GM04504 (cell line): Measurements from ENCODE around the gene SYPL1.

ENCODE experiments used
- DNase-seq: peaks from one replicate; pipeline ENCODE4 v3.0.0-alpha.2; 2012; ENCODE audit warnings: low read depth

The SYPL1 gene

DNA sequence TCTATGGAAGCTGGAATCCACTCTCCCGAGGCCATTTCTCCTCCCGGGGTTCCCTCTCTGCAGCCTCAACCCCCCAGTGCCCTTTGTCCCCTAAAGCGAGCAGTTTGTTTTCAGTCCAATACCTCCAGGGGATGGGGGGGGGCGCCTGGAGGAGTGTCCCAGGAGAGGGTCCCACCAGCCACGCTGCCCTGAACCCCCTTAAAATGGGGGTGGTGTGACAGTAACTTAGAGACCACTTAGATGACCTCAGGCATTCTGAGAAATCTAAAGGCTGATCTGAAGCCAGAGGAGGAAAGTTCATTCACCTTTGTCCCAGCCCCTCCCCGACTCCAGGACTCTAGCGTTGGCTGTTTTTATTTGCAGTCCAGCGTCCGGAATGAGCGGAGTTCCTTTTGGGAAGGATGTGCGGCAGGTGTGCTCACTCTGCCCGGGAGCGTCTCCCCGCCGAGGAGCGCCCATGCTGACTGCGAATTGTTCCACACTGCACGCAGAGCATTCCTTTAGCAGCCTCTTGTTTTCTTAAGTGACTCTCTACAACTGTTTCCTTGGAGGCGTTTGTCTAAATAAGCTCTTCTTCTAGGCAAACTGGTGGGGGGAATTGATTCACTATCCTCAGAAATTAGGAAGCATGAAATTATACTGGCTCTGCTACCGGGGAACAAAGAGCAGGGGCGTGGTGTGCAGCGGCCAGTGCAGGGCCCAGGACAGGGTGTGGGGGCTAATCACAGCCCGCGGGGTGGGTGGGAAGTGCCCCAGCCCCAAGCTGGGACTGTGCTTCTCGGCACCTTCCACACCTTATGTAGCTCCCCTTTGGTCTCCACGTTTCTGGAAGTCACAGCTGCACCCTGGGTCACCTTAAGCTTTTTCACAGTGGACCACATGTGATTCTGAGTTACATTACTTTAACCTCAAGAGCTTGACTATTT is 46.3 kb downstream of the SYPL1 start:
- no peak for DNase-seq

DNA sequence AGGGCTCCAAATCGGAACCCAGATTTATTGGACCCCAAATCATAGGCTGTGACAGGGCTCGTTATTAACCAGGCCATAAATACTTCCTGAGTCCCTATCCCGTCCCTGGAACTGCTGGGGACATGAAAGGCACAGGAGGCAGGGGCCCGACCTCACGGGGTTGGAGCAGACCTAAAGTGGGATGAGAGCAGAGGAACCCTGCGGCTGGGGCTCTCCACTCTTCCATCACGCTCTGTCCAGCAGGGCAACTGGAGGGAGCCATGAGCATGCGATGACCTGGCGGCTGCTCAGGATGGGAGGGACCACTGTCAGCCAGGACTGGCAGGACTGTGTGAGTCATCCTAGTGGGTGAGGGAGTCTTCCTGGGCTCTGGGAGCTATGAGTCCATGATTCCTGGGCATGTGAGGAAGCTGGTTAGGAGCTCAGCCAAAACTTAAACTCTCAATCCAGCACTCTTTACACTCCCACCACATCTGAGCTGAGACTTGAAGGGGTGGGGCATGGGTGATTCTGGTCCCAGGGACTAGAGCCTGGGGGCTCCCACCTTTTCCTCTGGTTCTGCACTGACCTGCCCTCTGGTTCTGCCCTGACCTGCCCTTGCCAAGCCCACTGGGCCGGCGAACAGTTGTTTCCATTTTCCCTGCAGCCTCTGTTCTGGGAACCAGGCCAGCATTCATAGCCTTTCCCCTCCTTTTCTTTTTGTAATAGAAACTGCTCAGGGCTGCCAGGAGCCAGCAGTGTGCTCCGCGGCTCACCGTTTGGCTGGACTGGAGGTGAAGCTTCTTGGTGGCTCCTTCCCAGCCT is 47.1 kb downstream of the SYPL1 start:
- peak; percentile 92 for DNase-seq

DNA sequence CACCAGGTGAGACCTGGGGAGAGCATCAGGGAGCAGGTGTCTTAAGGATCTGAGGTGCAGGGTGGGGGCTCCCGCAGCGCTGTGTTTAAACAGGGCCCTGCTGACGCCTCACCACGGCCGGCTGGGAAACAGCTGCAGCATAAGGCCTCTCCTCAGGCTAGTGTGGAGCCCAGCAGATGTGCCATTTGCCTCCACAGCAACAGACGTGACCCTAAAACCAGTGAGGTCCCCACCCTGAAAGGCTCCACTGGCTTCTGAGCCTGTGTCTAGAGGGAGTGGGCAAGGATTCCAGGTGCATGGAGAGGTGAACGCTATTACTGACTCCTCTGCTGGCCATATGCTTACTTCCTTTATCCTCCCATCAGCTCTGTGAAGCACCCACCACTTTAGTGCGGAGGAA is 47.8 kb downstream of the SYPL1 start:
- DNase-seq, result no peak

- no peak for DNase-seq
Measured at GRCh38 chr7:106063692-106064091, 48.4 kb downstream of the SYPL1 start.

- no peak for DNase-seq
Measured at GRCh38 chr7:106063024-106063423, 49.1 kb downstream of the SYPL1 start.

GRCh38 chr7:106062521-106062931 is 49.6 kb downstream of the SYPL1 start:
- DNase-seq, result no peak

DNA sequence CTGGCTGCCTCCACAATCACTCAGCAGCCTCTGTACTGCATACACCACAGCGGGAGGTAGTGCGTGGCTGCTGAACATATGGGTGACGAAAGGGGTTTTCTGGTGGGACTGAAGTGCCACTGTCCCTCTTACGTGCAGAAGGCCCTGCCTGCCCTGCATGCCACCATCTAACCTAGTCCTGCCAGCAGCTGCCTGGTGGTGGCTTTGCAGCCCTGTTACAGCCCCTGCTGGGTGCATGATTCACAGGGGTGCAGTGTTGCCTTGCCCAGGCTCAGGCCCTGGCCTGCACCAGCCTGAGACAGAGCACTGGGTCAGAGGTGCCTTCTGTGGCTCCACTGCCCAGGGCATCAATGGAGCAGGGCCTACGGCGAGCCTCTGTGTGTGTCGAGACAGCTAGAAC is 50.1 kb downstream of the SYPL1 start:
- no peak for DNase-seq

DNA sequence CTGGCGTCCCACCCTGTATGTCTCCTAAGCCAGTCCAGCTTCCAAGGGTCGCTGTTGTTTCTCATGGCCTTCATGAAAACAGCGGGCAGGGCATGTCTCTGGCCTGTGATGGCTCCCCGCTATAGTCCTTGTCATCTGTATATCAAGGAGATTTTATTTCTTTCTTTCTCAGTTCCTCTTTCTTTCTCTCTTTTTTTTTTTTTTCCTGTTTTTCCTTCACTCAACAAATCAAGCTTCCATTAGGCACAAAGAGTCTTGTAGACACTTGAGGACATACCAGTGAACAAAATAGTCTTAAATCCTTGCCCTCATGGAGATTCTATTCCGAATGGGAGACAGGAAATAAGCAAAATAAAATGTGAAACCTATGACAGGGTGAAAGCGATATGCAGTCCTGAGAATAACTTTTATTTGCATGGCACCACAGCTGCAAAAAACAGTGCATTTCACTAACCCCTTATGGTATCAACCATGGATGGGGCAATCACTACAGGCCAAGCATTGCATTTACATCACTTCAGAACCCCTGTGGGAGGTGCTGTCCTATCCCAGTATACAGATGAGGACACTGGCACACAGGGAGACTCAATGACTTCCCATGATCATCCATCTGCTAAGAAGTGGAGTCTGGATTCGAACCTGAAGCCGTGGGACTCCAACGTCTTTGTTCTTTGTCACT is 50.7 kb downstream of the SYPL1 start:
- no peak for DNase-seq

DNA sequence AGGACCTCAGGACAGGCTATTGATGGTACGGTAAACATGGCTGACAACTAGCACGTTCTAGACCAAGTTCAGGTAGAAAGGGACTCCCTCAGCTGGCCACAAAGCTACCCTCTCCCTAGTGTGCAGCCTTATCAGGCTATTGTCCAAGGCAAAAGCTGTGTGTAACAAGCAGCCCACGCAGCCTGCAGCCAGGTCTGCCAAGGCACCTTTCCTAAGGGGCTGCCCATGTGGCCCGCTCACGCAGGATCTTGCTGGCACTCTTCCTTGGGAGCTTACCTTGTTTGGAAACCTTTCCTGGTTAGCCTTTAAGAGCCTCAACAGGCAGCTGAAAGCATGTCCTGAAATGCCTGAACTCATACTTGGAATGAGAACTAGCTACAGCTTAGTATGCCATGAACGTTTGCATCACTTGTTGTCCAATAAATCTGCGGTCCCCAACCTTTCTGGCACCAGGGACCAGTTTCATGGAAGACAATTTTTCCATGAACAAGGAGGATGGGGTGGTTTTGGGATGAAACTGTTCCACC is 51.7 kb downstream of the SYPL1 start:
- DNase-seq, result no peak

DNA sequence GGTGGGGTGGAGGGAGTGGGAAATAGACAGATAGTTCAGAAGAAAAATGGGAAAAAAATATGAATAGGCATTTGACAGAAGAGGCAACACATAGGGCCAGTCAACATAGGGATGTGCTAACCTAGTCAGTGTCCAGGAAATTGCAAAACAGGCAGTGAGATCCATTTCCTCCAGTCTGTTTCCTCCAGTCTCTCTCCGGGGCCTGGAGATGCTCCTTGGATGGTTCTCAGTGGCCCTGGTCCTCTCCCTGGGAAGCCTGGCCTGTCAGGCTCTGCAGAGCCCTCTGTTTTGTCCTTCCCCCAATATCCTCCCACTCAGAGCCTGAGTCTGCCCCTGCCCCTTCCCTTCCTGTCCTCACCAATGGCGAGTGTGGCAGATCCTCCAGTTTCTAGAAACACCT is 52.6 kb downstream of the SYPL1 start:
- DNase-seq, result no peak

- DNase-seq, result no peak
Measured at GRCh38 chr7:106058928-106059324, 53.2 kb downstream of the SYPL1 start.

GRCh38 chr7:106057962-106058927 is 53.9 kb downstream of the SYPL1 start:
- no peak for DNase-seq

GRCh38 chr7:106057204-106057961 is 54.7 kb downstream of the SYPL1 start:
- DNase-seq, result no peak

- DNase-seq, result no peak
Measured at GRCh38 chr7:106056513-106057203, 55.5 kb downstream of the SYPL1 start.

DNA sequence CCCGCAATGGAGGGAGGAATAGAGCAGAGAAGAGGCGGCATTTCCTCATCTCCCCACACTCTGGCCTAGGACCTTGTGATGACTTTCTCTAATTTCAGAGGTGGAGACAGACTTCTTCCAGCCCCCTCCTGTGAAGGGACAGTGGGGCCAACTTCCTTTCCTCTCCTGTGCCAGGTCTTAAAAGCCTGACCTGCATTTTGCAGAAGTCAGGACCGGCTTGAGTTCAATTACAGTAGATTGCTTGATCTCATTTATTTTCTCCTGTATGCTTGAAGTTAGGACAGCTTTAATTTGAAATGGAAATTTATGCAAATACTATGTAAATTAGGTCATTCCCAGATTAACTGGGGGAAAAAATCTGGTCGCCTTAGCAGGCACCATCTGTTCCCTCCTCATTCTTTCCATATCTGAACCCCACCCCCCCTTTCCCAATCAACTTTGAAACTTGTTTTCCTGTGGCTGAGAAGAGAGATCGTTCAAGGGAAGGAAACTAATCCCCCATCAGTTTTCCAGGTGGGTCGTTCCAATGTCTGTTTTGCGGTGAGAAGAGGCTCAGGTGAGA is 57.1 kb downstream of the SYPL1 start:
- no peak for DNase-seq

GRCh38 chr7:106054156-106054910 is 57.8 kb downstream of the SYPL1 start:
- no peak for DNase-seq

- no peak for DNase-seq
Measured at GRCh38 chr7:106053109-106053508, 59.0 kb downstream of the SYPL1 start.

DNA sequence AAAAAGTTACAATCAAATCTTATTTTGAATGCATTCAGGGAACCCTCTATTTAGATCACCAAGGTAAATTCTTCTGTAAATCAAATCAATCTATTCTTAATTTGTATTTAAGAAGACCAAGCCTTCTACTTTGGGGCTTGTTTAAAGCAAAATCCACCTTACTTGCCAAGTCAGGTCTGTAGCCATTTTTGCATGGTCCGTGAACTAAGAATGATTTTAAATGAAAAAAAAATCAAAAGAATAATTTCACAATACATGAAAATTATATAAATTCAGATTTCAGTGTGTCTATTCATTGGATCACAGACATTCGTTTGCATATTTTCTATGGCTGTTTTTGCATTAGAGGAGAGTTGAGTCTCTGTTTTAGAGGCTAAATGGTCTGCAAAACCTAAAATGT is 59.4 kb downstream of the SYPL1 start:
- DNase-seq, result no peak

GRCh38 chr7:106050746-106051117 is 61.4 kb downstream of the SYPL1 start:
- DNase-seq, result peak; percentile 49
